NCI-H69 (cell line): ENCODE results near the gene CNR1.

ENCODE experiments used
- DNase-seq: peaks from one replicate; lab custom pipeline; 2025; lab: John Stamatoyannopoulos, UW

The CNR1 gene

DNA sequence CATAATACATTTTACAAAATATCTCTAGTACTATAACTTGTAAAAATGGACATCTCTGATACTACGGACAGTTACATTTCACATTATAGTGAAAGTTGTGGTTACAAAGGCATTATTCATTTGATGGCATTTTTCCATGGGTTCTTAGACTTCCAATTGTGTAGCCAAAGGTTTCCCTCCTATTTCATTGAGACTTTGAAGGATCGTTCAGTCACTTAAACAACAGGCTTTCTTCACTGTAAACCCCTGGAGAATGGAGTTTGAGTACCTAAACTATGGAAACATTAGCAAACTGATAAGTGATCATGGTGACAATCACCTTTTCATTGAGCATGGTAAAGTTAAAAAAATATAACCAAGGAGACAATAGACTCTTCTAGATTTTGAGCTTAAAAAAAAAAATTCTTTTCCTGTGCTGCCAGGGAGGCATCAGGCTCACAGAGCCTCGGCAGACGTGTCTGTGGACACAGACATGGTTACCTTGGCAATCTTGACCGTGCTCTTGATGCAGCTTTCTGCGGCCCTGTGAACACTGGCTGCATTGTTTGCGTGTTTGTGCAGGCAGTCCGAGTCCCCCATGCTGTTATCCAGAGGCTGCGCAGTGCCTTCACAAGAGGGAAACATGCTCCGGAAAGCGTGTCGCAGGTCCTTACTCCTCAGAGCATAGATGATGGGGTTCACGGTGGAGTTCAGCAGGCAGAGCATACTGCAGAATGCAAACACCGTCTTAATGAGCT, 22.6 kb downstream of the CNR1 start:
- DNase-seq = no peak

DNA sequence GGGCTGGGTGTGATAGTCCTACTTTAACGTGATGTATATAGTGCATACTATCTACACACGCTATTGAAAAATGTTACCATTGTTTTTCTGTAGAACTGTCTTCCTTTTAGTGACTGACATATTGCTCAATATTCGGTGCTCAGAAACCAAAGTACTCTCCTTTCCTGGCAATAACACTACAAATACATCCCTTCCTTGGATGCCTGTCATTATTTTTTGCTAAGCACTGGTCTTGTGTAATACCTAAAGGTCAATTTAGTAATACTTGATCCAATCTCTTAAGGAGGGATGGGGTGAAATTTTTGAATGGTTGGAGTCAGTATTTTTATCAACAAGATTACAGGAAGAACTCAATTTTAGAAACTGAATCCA, 23.9 kb downstream of the CNR1 start:
- no peak for DNase-seq

DNA sequence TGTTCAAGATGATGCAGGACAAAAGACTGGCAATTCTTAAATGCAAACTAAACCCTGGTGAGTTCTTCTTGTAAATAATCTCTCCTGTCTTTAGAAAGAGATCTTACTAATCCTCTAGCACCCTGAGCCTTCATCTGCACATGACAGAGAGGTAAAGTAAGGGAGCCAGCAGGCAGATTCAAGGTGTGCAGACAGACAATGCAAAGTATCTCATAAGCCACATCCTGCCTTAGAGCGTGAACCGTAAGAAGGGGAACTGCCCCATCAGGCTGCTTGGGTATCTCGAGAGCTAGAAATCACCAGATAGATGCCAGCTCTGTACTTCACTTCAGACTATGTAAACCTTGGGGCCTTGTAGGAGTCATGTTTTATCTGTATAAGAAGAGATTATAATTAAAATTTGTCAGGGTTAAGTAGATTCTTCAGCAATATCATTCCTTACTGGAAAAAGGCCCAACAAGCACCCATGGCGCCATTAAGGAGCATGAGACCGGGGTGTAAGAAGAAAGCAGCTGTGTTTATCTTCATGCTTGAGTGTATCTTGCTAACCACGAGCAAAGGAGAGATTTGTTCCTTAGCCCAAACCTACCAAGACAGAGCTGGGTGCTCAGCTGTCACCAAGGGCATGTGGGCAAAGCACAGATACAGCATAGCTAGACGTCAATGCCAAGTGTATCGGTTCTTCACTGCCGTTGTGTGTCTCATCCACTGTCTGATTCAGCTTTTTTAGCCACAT, 24.4 kb downstream of the CNR1 start:
- no peak for DNase-seq

DNA sequence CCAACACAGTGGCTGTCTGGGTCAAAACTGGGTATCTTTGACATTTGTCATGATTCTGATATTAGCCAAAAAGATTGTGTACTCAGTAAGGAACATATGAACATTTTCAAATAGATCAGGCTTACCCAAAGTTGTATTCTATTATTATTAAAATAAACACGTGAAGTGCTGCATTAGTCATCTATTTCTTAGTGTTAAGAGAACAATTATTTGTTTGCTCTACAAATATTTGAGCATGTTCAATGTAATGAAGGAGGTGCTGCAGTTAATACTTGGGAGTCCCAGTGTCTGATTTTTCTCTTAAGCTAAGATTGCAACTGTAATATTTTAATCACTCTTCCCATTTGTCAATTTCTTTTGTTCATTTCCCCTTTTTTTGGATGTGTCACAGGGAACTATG, 28.2 kb downstream of the CNR1 start:
- DNase-seq = peak; percentile 23

DNA sequence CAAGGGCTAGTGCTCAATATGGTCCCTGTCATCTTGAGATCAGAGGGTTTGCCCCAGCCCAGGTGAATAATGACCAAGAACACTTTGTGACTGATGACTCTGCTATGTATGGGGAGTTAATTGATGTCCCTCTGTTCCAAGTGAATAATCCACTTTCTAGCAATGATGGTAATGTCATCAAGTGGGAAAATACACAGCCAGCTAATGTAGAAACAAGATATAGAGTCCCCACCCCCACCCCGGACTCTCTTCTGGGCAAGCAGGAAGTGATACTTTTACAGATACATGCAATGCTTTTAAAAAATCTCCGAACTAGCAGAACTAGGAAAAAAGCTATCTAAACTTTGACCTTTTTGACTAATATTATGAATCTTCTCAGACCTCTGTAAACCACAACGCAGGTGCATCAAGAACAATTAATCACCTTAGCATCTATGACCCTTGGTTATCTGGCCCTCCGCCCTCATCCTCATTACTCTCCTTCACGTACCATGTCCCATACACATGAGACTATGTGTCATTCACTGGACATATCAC, 30.5 kb downstream of the CNR1 start:
- DNase-seq = peak; percentile 67

DNA sequence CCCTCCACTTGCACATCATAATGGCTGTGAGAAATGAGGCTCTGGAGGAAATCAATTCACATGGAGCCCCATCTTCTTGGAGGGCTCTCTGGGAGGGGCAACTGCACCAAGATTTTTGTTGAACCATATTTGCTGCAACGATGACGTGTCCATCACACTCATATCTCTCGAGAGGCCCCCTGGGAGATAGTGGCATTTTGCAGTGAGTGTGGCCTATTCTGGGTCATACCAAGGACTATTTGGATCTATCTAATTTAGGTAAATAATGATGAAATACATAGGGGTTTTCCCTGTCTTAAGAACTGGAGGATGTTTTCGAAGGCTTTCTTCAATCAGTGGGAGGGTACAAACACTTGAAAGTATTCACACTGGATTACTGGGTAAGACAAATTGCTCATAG, 31.6 kb downstream of the CNR1 start:
- no peak for DNase-seq

DNA sequence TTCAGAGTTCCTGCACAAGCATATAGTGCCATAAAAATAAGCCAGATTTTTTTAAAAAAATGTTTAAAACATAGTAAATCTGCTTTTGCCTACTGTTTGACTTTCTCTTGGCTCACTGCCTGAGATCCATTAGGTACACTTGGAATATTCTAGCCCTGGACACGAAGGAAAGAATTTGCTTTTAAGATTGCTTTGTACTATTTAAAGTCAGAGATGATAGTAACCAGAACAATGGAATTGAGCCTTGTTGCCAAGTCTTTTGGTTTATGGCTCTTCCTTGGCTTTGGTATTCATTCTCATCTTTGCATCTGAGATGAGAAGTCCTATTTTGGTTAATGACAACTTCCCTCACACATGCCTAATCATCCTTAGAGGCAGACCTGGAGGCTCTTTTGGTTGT, 32.4 kb downstream of the CNR1 start:
- no peak for DNase-seq

DNA sequence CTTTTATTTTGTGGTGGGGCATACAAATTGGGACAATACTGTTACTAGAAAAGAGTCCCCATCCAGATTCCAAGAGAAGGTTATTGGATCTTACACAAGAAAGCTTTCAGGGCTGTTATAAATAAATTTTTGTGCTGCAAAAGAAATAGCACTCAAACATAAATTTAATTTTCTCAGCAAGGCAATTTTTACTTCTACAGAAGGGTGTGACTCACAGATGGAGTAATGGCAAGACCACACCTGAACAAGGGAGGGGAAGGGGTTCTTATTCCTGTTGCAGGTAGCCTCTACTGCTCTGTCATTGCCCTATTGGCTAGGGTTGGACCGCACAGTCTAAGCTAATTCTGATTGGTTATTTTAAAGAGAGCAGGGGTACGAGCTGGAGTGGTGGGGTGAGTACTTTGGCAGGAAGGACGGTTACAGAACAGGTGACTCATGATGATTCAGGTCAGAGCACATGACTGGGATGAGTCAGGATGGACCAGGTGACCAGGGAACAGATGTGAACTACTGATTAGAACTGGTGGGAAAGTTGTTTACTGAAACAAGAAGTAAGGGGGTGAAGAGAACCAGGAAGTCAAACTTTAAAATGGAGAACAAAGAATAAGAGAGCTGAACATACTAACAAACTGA, 41.1 kb downstream of the CNR1 start:
- DNase-seq = no peak

DNA sequence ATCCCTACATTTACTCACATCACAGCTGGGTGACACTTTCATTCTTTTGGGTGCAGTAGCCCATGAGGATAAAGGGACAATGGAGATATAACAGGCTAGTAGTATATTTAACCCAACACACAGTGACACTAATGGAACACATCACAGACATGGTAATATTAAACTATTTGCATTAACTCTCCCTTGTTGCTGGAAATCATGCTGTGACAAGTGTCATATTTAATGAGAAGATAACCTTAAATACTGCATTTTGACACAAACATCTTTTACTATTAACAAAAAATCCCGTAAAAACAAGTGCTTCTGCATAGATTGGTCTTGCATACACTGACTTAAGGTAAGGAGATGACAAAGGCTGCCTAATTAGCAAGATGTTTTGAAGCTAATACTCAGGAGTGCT, 45.5 kb downstream of the CNR1 start:
- peak; percentile 60 for DNase-seq

DNA sequence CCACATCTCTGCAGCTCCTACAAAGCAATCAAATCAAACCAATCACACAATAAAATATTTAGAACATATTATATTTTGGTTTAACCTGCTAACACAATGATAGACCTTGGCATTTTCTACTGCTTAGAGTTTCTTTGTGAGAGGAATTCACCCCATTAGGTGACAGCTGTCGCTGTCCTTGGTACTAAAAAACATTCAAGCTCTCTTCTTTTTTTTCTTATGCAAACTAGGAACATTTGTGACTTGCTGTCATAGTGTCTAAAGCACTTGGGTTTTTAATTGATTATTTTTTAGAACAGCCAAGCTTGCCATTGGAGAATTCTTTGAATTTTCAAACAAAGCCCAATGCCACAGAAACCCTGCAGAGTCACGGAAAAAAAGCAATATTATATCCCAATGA, 46.4 kb downstream of the CNR1 start:
- DNase-seq = no peak

DNA sequence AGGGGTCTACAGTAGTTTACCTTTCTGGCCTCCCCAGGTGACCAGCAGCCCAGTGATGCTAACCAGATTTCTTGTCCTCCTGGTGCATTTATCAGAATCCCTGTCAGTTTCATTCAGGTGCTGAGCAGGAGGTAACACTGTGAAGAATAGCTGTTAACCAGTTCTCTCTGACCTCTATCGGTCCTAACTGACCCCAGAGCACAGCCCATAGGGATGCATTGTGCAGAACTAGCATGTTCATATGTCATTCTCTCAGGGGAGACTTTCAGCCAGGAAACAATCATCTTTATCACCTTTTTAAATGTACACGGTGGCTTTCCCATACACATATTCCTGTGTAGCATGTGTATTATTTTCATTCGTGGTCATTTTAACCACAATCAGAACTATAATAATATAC, 49.9 kb downstream of the CNR1 start:
- DNase-seq = peak; percentile 14

DNA sequence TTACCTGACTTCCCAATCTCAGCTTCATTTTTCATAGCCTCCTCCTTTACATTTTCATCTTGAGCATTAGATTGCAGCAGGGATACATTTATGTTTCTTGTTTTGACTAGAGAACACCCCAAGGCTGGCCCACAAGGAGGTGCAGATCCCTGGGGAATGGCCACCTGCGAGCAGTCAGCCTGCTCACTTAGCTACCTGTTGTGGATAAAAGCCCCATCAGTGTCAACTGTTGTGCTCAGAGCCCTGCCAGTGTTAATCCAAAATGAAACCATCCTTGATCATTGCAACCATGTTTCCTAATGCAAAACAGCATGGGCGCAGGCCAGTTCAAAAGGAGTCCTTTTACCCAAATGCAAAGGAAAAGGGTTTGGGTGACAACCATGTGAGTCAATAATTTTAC, 50.8 kb downstream of the CNR1 start:
- no peak for DNase-seq

DNA sequence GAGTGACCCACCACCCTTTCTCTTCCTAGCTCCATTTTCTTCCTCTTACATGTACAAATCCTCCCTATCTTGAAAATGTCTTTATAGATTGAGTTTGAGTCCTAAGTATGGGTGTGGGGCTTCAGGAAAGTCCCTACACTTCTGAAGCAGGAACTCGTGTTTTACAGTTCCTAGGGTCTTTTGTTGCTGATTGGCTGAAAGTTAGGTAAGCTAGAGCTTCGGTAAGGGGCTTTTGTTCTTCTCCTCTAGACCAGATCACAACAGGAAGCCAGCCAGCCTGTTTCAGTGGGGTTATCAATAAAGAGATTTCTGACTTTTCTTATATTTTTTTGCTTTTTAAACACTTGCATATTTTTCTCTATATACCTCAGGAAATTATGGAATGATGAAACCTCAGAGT, 51.3 kb downstream of the CNR1 start:
- DNase-seq = no peak

DNA sequence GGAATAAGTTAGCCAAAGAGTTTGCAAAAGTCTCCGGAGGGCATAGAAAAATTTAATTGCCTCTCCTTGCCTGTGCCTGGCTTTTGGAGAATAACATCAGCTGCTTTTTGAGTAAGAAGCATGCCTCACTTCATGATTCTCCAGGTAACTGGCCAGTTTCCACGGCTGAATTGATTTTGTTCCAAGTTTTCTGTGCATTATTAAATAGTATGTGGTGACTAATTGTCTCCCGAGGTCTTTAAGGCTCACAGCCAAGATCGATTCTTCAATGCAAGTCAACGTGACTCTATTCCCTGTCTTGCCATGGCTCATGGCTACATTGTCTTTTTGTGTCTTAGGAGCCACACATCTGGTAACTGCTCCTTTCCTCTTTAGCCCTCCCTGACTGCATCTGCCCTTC, 54.2 kb downstream of the CNR1 start:
- DNase-seq = peak; percentile 23

DNA sequence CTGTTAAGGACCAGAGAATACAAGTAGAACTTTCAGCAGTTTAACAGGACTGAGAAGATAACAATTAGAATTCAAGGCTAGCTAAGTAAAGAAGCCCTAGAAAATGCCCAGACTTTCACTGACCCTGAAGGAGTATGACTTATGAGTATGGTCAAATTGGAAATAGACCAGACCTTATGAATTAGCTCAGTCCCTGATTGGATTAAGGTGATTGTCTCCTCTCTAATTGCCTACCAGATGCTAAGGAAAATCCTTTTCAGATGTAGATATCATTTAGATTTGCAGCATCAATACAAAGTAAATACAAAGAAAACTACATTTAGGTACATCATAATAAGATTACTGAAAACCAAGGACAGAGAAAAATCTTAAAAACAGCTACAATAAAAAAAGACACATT, 58.9 kb downstream of the CNR1 start:
- DNase-seq = no peak

DNA sequence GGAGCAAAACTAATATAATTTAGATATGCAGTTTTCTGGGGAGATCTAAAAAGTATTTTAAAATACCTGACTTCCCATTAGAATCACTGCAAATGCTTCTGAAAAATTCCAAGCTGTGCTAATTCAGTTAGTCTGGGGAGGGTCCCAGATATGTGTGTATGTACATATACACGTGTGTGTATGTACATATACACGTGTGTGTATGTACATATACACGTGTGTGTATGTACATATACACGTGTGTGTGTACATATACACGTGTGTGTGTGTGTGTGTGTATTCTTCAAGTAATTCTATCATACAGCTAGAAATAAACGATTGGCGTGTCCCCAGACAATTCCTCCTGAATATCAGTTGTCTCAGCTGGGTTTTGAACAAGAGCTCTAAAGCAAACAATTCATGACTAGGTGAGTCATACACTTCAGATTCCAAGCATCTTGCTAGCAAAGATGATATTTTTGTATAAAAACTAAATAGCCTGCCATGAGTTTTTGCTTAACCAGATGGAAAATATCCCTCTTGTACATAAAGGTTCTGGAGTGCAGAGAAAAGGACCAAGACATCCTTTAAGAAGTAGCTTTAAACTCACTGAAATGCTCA, 60.3 kb downstream of the CNR1 start:
- DNase-seq = peak; percentile 6
